NCI-H345 treated with DMSO at 0.1 percent for 48 hours (cell line): ENCODE results near the gene DENND1B.
"Not testable (repeated sequence)": the region's sequence is repeated elsewhere in the genome, so short reads cannot be mapped to it uniquely, and the experiment has no call there.

ENCODE experiments used
- DNase-seq: peaks from one replicate; lab custom pipeline; 2025; ENCODE audit not compliant: unreplicated experiment; lab: John Stamatoyannopoulos, UW

Gene DENND1B

DNA sequence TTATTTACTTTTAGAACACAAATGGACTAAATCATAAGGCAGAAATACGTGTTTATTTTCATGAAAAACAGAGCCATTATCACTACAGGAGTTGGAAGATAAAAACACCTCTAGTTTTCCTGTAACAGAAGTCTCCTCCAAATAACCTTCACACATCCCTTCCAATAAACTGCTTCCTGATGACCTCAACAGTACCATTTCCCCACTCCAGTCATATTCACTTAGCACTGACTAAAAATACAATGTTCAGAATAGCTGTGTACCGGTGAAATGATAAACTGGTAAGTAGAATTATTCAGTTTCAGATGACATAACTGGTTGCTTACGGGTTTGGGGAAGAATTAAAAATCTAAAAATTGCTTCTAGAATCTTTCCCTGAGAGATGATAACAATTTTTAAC, 137.9 kb downstream of the DENND1B start:
- DNase-seq = no peak

DNA sequence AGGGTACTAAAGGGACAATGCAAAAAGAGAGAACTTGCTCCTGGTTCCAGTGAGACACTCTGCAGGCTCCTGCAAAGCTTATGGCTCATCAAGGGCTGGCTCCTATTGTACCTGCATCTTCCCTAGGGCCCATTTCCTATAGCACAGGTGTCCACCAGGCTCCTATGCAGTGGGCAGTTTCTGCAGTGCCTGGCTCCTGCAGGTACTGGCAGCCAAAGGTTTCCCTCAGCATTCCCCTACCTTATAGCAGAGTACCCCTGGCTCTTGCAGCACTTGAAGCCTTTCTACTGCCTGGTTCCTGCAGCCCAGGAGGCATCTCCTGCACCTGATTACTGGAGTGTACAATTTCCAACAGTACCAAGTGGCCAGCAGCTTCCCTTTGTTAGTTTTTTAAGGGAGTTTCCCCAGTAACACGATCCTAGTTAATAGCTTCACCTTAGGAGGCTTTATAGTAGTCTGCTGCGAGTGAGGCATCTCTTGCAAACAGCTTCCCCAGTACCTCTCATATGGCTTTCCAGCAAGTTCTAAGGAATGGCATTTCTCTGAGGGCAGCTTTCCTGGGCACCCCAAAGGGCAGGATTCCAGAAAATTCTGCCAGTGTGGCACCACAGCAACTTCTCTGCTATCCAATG, 141.7 kb downstream of the DENND1B start:
- no peak for DNase-seq

DNA sequence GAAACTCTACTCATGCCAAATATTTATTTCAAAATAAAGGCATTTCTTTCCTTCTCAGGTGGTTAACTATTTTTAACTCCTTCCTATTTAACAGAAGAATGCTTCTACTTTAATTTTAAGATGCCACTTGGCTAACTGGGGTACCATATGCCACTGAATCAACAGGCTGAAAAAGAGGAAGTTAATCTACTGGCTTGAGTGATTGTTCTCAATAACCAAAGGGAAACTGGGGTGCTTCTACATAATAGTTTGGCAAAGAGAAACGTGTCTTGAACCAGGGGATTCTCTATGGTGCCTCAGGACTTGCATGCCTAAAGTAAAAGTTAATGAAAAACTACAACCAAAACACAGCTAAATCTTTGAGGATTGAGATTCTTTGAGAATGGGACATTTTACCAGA, 142.6 kb downstream of the DENND1B start:
- no peak for DNase-seq

DNA sequence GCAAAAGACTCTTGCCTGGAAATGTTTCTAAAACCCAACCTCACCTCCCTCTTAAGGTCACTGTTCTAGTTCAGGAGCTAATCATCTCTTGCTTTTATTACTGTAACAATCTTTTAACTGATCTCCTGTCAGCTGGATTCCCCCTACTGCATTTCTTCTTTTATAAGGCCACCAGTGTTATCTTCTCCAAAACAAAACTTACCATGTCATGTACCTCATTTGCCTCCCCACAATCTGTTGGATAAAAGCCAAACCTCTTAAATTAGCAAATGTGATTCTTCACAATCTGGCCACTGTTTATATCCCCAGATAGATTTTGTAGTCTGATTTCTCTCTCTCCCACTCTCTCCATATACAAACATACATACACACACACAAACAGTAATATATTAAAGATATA, 143.3 kb downstream of the DENND1B start:
- DNase-seq = no peak

DNA sequence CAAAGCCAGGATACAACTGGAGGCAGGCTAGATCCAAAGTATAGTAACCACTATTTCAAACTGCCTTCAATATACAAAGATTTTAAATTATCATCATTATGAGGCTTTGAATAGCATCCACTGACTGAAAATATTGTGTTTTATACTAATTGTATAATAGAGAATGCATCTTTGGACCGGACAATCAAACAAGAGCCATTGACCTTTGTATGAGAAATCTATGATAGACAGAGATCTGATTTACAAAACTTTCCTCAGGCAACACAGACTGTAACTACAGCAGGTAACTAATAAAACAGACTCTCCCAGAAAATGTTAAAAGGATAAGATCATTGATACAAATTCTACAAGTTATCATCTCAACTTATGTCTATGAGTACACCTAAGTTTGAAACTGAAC, 152.9 kb downstream of the DENND1B start:
- DNase-seq = no peak

DNA sequence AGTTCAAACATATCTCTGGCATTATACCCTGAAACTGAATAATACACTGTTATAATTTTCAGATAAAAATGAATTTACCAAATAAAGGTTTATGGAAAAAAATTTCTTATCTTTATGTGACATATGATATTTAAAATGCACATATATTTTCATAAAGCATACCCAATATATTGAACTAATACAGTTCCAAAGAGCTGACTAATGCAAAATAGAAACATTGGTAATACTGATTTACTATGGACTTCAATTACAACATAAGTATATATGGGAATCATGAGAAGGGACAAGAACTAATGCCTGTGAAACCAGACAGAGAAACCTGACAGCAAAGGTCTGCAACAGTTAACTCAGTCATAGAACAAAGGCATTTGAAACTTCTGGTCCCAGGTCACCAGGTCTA, 153.5 kb downstream of the DENND1B start:
- no peak for DNase-seq

DNA sequence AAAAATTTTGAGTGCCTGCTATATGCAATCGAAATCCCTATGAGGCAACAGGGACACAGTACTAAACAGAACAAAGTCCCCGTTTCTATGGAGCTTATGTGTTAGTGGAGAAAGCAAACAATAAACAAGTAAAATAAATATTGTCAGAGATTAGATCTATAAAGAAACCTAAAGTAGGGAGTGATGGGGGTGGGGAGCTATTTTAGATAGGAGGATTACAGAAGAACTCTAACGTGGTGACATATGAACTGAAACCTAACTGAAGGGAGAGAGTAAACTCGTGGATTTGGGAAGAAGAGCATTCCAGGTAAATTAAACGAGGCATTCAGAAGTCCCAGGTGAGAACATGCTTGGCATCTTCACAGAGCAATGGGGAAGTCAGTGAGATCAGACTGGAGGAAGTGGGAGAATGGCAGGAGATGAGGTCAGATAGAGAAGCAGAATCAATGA, 154.5 kb downstream of the DENND1B start:
- no peak for DNase-seq

DNA sequence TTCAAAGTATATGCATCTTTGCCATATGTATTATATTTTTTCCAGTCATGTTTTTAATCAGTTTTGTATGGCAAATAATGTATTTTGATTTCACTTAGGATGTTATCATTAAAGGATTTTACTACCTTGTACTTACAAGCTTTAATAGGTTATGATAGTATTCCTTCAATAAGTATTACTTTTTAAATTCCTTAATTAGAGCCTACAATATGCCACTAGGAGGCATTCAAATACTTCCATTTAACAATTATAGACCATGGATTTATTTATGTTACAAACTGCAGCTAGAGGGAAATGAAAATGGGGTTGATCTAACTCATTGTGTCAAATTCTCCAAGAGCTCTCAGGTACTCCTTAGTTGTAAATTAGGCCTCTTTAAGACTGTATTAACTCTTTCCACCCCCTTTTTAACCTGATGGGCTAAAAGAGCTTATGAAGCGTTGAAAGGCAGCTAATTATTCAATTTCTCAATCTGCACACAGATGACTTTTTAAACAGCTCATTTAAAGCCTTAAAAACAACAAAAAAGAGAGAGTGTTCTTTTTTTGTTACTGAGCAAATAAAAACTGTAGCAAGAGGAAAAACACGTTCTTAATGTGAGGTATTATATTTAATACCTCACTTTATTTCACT, 156.2 kb downstream of the DENND1B start:
- DNase-seq = peak; percentile 13

DNA sequence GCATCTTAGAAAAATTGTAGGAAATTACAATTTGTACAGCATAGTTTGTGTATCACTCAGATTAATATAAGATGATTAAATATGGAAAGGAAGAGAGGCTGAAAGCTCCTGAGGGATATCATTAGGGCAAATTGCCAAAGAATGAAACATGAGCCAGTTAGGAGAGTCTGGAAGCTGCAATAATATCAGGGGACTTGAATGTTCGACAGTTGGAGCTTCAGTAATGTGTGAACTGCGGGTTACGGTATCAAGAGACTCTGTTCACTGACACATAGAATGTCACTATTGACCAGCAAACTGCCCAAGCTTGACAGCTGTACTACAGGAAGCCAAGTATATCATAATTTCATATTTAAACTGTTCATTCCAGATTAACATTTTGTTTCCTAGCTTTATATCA, 157.2 kb downstream of the DENND1B start:
- no peak for DNase-seq

DNA sequence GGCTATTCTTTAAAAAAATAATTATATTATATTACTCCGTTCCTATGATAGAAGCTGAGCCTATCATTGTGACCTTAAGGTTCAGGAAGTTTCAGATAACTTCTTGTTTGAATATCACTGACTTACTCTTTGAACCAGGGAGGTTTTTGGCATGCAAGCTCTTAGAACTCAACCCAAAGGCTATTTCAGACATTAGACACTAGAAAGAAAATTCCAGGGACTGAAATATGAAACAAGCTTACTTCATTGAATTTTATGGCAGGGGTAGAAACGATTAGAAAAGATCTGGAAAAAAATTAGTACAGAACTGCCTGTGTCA, 159.6 kb downstream of the DENND1B start:
- DNase-seq = no peak

DNA sequence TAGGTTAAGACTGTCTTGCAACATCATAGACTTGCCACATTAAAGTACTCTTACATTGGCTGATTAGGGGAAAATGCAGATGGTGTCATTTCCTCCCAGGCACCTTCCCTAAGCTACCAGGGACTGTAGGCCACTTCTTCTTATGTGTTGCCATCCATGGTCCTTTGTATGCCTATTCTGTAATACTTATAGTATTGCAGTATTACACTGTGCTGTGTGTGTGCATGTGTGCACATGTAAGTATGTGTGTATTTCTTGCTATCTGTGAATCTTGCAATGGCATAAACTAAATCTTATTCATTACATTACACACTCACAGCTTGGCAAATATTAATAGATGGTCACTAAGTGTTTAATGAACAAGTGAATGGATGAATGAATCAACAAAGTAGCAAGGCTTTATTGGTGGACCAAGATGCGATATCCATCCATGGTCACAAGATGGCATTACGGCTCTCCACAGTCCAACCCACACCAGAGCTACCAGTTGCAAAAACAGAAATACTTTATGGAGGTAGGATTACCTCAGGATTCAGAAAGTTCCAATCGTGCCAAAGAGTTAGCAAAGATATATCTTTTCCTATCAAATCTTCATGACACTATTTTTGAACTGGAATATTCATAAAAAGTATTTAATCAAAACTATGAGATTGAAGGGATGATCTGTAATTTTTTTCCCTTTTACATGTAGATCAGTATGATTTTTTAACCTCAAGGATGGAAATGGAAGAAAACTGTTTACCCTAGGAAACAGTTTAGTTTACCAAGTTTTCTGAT, 160.2 kb downstream of the DENND1B start:
- peak; percentile 10 for DNase-seq

DNA sequence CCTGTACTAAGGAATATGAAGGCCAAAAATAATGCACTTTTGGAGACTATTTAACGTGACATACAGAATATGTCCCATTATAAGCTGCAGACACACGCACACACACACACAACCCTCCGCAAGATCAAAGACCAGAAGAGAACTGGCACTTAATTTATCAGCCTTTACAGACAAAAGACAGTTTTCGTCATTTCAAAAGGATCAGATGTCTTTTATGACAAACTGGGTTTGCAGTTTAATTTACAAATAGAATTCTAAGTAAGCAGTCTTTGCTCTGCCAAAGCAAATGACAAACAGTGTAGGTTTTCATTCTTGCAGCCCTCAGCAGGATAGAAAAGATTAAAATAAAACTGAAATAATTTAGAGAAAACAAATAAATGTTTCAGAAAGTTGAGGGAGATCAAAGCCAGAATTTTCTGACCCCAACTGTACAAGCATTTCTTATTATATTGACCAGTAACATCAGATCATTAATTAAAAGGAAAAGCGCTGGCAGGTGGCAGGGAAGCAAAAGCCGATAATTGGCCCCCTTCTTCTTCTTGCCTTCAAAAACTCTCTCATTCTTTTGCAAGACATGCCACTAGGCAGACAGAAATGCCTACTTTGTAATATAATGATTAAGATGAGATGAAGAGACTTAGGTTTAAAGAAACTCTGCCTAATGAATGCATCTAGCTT, 169.0 kb downstream of the DENND1B start:
- DNase-seq = no peak

DNA sequence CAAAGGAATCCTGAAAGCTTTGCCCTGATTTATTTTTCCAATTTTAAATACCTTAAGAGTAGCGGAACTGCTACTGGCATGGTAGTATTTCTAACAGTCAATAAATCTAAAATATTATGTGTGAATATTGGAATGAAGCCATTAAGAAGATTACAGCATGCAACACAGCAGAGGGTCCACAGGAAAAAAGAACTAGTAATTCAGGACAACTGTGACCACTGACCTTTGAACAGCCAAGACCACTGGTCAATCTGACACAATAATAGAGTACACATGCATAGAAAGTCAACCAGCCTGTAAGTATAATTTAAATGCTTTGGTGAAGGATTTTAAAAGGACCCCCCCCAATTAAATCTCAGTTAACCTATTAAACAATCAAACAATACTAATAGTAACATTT, 171.0 kb downstream of the DENND1B start:
- DNase-seq = no peak

DNA sequence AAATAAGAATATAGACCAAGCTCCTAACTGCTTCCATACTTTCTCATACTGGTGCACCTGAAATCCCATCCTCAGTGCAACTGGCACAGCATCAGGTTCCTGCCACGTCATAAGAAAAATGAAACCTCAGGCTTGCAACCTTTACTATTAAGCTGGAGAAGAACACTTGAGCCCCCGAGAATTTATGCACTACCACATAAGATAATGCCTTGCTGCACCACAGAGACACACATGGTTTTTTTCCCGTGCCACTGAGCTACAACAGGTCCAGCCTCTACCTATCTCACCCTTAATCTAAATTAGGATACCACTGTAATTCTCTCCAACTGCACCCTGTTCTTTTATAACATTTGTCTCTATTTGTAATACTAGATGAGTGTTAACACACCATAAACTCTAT, 174.5 kb downstream of the DENND1B start:
- no peak for DNase-seq

DNA sequence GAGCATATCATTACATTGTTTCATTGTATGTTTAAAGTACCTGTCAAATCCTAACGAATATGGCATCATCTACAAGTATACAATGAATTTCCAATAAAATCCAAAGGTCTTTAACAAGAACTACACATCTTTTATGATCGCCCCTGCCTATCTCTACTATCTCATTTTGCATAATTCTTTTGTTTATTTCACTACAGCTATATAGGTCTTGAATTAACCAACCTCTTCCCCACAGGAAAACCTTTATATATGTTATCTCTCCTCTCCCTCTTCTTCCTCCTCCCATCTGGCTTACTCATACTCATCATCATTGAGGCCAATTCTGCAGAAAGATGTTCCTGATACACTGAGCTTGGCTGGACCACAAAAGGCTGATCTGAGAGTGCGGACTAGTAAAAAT, 175.5 kb downstream of the DENND1B start:
- DNase-seq = no peak

DNA sequence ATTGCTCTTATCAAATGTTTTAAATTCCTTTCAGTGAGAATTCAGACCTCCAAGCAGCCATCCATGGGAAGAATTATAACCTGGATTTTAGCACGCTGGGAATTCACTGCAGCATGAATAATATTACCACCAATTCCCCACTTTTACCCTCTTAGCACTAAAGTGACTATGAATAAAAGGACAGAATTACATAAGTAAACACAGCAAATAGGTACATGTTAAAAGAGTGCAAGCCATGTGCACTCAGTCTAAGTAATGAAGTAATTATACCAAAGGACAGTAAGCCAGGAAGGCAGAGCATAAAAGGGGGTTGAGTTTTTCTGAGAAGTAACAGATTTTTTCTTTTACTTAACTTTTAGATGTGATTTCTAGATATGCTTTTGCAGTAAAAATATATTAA, 176.3 kb downstream of the DENND1B start:
- peak; percentile 29 for DNase-seq

DNA sequence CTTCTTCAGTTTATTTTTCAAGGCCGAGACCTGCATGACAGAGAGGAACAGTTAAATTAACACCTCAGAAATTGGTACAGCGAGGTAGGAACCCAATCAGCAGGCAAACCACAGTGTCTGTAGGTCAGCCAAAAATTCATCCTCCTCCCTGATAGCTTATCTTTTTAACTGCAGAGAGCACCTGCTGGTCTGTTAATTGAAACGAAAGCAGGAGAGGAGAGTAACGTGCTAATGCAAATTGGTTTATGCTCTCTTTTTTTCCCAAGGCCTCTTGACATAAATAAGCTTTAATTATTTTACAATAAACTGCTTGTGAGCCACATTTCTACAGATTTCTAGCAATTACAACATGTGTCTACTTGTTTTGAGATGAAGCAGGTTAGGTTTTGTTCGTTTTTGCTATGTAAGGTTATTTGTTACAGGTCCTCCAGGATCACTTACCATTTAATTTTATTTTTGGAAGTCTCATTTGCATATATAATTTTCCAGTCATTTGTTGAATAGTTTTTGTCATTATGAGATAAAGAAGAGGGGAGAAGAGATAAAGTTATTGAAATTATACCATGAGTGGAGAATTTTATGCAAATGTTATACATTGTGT, 179.9 kb downstream of the DENND1B start:
- DNase-seq = no peak

DNA sequence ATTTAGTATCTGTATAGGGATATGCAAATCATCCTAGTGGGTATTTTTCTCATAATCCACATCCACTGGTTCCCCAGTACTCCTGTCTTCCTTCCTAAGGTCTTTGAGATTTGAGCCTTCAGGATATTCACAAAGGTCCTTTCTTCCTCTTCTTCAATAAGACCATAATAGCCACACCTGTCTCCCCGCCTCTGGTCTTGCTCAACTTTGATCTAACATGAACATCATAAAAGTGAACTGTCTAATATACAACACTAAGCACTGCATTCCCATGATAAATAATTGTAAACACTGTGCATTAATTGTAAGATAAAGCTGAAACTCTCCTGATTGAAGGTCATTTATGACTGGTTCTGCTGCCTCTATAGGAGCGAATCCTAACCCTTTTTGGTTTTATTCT, 184.6 kb downstream of the DENND1B start:
- no peak for DNase-seq

DNA sequence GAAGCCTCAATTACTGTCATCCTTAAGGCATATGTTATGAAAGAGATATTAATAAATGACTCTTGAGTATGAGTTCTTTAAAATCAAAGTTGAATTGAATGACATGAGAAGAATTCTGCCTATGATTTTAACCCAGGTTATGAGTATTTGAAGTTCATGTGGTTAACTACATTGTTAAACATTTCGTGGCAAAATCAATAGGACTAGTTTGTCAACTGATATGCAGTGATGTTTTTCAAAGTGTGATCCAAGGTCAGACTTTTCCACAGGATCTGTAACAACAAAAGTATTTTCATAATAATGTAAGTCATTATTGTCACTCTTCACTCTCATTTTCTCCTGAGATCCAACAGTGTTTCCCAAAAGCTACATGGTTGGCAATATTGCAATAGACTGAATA, 189.5 kb downstream of the DENND1B start:
- DNase-seq = no peak

DNA sequence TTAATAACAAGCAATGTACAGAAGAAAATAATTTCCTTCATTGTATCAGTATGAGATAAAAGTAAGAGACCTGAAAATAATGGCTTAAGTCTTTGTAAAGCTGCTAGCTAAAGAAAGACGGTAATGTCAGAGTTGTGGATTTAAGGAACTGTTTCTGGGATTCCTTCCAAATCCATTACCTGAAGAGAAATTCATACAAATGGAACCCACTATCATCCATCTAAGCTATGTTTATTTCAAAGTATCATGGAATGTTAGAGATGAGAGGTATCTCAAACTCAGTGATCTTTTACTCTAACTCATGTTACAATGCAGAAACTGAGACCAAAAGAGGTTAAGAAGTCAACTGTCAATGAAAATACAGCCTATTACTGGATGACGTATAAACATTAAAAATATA, 197.7 kb downstream of the DENND1B start:
- DNase-seq = no peak

DNA sequence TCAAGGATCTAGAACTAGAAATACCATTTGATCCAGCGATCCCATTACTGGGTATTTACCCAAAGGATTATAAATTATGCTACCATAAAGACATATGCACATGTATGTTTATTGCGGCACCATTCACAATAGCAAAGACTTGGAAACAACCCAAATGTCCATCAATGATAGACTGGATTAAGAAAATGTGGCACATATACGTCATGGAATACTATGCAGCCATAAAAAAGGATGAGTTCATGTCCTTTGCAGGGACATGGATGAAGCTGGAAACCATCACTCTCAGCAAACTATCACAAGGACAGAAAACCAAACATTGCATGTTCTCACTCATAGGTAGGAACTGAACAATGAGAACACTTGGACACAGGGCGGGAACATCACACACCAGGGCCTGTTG, 199.7 kb downstream of the DENND1B start:
- DNase-seq = not testable (repeated sequence)

DNA sequence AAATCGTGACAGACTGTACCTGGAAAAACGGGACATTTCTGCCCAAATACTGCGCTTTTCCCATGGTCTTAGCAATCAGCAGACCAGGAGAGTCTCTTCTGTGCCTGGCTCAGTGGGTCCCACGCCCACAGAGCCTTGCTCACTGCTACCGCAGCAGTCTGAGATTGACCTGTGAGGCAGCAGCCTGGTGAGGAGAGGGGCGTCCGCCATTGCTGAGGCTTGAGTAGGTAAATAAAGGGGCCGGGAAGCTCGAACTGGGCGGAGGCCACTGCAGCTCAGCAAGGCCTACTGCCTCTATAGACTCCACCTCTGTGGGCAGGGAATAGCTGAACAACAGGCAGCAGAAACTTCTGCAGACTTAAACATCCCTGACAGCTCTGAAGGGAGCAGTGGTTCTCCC, 203.1 kb downstream of the DENND1B start:
- DNase-seq = no peak
